ENCODE measurements around the gene BUB1B.

Gene BUB1B

DNA sequence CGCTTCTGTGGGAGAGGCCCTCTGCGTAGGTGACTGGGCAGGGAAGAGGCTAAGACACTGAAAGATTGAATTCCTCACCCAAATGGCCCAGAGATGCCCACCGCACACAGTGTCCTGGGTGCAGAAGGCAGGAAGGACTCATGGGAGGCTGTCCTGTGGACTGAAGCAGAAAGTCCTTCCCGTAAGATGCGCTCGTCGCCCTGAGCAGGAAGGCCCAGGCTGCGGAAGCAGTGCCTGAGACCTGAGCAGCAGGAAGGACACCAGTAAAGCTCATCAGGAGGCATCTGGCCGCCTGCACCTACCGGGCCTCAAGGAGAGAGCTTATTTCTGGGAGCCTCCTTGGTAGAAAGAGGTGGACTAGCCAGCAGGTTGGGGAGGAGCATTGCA is 81.3 kb downstream of the BUB1B start:
- Histone ChIP-seq H3K27ac (ENCODE audit: low read length, poor library complexity, severe bottlenecking) (no peak overlapping the region), H2BK12ac (ENCODE audit: low read length in 2 of 2) (no peak overlapping the region), H3K4me1 (ENCODE audit: control insufficient read depth, insufficient read depth, low read depth, low read length) (peaks cover 24% of the 10 kb centered on the region), H2BK120ac (ENCODE audit: low read depth, low read length) (no peak overlapping the region), H3K4ac (ENCODE audit: low read depth in 1 of 2, low read length in 2 of 2) (no peak overlapping the region), H2AK5ac (ENCODE audit: low read length, severe bottlenecking) (no peak overlapping the region), H2AFZ (ENCODE audit: low read depth, low read length) (no peak overlapping the region), H3K9me3 (ENCODE audit: control insufficient read depth, low read length) (no peaks in the 10 kb centered on the region), H3K18ac (ENCODE audit: low read depth in 1 of 2, low read length in 2 of 2) (no peak overlapping the region), H3K79me1 (replicated peaks; ENCODE audit: low read length, poor library complexity, severe bottlenecking) (no peaks in the 10 kb centered on the region), H3K36me3 (ENCODE audit: control insufficient read depth in 1 of 2, insufficient read depth in 2 of 2, low read depth in 1 of 2, low read length in 2 of 2) (no peaks in the 10 kb centered on the region), H3K4me3 (ENCODE audit: insufficient read depth in 1 of 2, low read depth in 1 of 2, low read length in 2 of 2) (no peak overlapping the region), H4K8ac (ENCODE audit: low read length) (no peak overlapping the region), H2BK5ac (ENCODE audit: low read depth, low read length, poor library complexity, severe bottlenecking) (no peak overlapping the region), H3K14ac (ENCODE audit: low read length in 2 of 2) (no peak overlapping the region), H3K4me2 (ENCODE audit: low read length, poor library complexity, severe bottlenecking) (no peak overlapping the region), H3K9ac (ENCODE audit: low read length) (no peak overlapping the region), H4K91ac (ENCODE audit: low read length) (no peak overlapping the region), H2BK15ac (ENCODE audit: low read depth, poor library complexity, severe bottlenecking) (no peak overlapping the region), H3K27me3 (ENCODE audit: control insufficient read depth in 1 of 2, insufficient read depth in 1 of 2, low read length in 2 of 2) (peaks cover 0 to 37% of the 10 kb centered on the region in 2 experiments), H3K23ac (ENCODE audit: low read length in 2 of 2) (no peak overlapping the region)
- no peak for DNase-seq
- 95% methylated on average over 10 of the region's 10 CpGs for WGBS

DNA sequence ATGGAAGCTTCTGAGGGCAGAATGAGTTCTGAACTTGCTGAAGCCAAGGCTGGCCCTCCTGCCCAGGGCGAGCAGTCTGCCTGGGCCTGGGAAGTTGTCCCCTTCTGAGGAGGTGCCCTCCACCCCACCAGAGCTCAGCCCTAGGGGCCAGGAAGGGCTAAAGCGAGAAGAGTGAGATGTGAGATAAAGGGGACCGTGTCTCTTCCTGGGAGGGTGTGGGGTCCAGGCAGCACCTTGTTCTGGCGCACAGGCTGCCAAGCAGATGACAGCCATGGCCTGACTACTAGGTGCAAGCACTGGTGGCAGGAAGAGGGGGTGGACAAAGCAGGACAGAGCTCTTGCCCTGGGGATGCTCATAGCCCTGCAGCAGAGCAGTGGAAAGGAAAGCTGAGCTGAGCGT is 81.7 kb downstream of the BUB1B start:
- Histone ChIP-seq H3K18ac (ENCODE audit: low read depth in 1 of 2, low read length in 2 of 2) (no peak overlapping the region), H3K23ac (ENCODE audit: low read length in 2 of 2) (no peak overlapping the region), H2BK15ac (ENCODE audit: low read depth, poor library complexity, severe bottlenecking) (no peak overlapping the region), H2BK120ac (ENCODE audit: low read depth, low read length) (no peak overlapping the region), H2BK12ac (ENCODE audit: low read length in 2 of 2) (no peak overlapping the region), H3K9me3 (ENCODE audit: control insufficient read depth, low read length) (no peaks in the 10 kb centered on the region), H3K27ac (ENCODE audit: low read length, poor library complexity, severe bottlenecking) (no peak overlapping the region), H3K14ac (ENCODE audit: low read length in 2 of 2) (no peak overlapping the region), H3K4me1 (ENCODE audit: control insufficient read depth, insufficient read depth, low read depth, low read length) (peaks cover 24% of the 10 kb centered on the region), H3K4me3 (ENCODE audit: insufficient read depth in 1 of 2, low read depth in 1 of 2, low read length in 2 of 2) (no peak overlapping the region), H3K9ac (ENCODE audit: low read length) (no peak overlapping the region), H4K91ac (ENCODE audit: low read length) (no peak overlapping the region), H4K8ac (ENCODE audit: low read length) (no peak overlapping the region), H3K27me3 (ENCODE audit: control insufficient read depth in 1 of 2, insufficient read depth in 1 of 2, low read length in 2 of 2) (peaks cover 0 to 40% of the 10 kb centered on the region in 2 experiments), H2AK5ac (ENCODE audit: low read length, severe bottlenecking) (no peak overlapping the region), H3K36me3 (ENCODE audit: control insufficient read depth in 1 of 2, insufficient read depth in 2 of 2, low read depth in 1 of 2, low read length in 2 of 2) (no peaks in the 10 kb centered on the region), H2AFZ (ENCODE audit: low read depth, low read length) (no peak overlapping the region), H2BK5ac (ENCODE audit: low read depth, low read length, poor library complexity, severe bottlenecking) (no peak overlapping the region), H3K4me2 (ENCODE audit: low read length, poor library complexity, severe bottlenecking) (no peak overlapping the region), H3K4ac (ENCODE audit: low read depth in 1 of 2, low read length in 2 of 2) (no peak overlapping the region), H3K79me1 (replicated peaks; ENCODE audit: low read length, poor library complexity, severe bottlenecking) (no peaks in the 10 kb centered on the region)
- DNase-seq = no peak
- 94% methylated on average over 5 of the region's 5 CpGs for WGBS

DNA sequence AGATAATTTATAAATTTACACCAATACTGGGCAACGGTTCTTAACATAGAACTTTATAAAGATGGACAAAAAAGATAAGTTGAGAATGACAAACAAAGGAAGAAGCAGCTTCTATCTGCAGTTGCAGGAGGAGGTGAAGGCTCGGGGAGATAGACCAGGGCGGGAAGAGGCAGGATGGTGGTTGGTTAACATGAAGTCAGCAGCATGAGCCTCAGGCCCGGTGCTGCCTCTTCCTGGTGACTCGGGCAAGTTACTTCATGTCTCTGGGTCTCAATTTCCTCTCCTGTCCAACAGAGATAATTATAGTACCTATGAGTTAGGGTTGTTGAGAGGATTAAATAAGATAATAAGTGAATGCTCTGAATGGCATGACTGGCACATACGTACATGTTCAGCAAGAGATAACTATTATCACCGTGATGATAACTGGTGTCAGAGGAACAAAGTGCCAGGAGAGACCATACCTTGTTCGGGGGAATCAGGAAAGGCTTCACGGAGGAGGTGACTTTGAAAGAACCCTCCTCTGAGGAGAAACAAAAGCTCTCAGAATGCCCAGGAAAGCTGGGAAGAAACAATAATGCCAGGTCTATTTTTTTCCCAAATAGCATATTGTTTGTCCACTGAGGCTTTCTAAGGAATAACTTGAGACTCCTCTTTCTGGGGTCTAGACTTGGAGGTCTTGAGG is 82.4 kb downstream of the BUB1B start:
- H4K91ac ChIP-seq (ENCODE audit: low read length) = no peak overlapping the region
- no peaks in the 10 kb centered on the region for H3K36me3 ChIP-seq (ENCODE audit: control insufficient read depth in 1 of 2, insufficient read depth in 2 of 2, low read depth in 1 of 2, low read length in 2 of 2)
- no peaks in the 10 kb centered on the region for H3K79me1 ChIP-seq (replicated peaks; ENCODE audit: low read length, poor library complexity, severe bottlenecking)
- no peak overlapping the region for H3K18ac ChIP-seq (ENCODE audit: low read depth in 1 of 2, low read length in 2 of 2)
- H4K8ac ChIP-seq (ENCODE audit: low read length) = no peak overlapping the region
- H3K4me3 ChIP-seq (ENCODE audit: insufficient read depth in 1 of 2, low read depth in 1 of 2, low read length in 2 of 2) = no peak overlapping the region
- H3K4me1 ChIP-seq (ENCODE audit: control insufficient read depth, insufficient read depth, low read depth, low read length) = peaks cover 23% of the 10 kb centered on the region
- no peak overlapping the region for H3K4ac ChIP-seq (ENCODE audit: low read depth in 1 of 2, low read length in 2 of 2)
- peaks cover 0 to 40% of the 10 kb centered on the region in 2 experiments for H3K27me3 ChIP-seq (ENCODE audit: control insufficient read depth in 1 of 2, insufficient read depth in 1 of 2, low read length in 2 of 2)
- H2BK12ac ChIP-seq (ENCODE audit: low read length in 2 of 2) = no peak overlapping the region
- no peak overlapping the region for H3K23ac ChIP-seq (ENCODE audit: low read length in 2 of 2)
- H3K4me2 ChIP-seq (ENCODE audit: low read length, poor library complexity, severe bottlenecking) = no peak overlapping the region
- H3K9ac ChIP-seq (ENCODE audit: low read length) = no peak overlapping the region
- H2AK5ac ChIP-seq (ENCODE audit: low read length, severe bottlenecking) = no peak overlapping the region
- H3K14ac ChIP-seq (ENCODE audit: low read length in 2 of 2) = no peak overlapping the region
- no peak for DNase-seq
- H2BK5ac ChIP-seq (ENCODE audit: low read depth, low read length, poor library complexity, severe bottlenecking) = no peak overlapping the region
- WGBS = 93% methylated on average over 9 of the region's 9 CpGs
- H2AFZ ChIP-seq (ENCODE audit: low read depth, low read length) = no peak overlapping the region
- no peak overlapping the region for H2BK120ac ChIP-seq (ENCODE audit: low read depth, low read length)
- no peaks in the 10 kb centered on the region for H3K9me3 ChIP-seq (ENCODE audit: control insufficient read depth, low read length)
- no peak overlapping the region for H2BK15ac ChIP-seq (ENCODE audit: low read depth, poor library complexity, severe bottlenecking)
- H3K27ac ChIP-seq (ENCODE audit: low read length, poor library complexity, severe bottlenecking) = no peak overlapping the region

DNA sequence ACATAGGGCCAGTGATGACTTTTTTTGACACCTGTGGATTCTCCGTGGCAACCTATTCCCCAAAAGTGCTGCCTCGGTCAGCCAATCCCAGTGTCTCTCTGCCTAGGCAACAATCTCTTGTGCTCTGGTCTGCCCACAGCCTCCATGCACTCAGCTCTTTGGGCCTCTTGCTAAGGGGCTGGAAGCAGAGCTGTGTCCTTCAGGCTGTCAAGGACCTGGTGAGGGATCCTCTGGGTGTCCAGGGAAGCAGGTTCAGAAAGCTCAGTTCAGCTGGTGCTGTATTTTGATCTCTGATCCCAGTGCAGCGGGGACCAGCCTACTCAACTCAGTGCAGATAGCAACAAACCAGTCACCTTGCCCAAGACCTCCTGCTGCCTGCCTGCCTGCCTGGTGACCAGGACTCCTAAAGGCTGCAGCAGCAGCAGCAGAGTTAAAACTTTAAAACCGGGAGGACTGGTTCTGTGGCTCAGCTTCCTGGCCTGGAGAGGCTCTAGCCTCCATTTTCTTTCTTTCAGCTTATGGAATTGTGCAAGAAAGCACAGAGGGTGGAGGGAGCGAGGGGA is 84.2 kb downstream of the BUB1B start:
- H3K4me2 ChIP-seq (ENCODE audit: low read length, poor library complexity, severe bottlenecking) = no peak overlapping the region
- no peak overlapping the region for H2BK15ac ChIP-seq (ENCODE audit: low read depth, poor library complexity, severe bottlenecking)
- no peak overlapping the region for H3K18ac ChIP-seq (ENCODE audit: low read depth in 1 of 2, low read length in 2 of 2)
- H2BK120ac ChIP-seq (ENCODE audit: low read depth, low read length) = no peak overlapping the region
- DNase-seq = no peak
- no peaks in the 10 kb centered on the region for H3K79me1 ChIP-seq (replicated peaks; ENCODE audit: low read length, poor library complexity, severe bottlenecking)
- H3K14ac ChIP-seq (ENCODE audit: low read length in 2 of 2) = no peak overlapping the region
- no peak overlapping the region for H4K91ac ChIP-seq (ENCODE audit: low read length)
- no peak overlapping the region for H3K4ac ChIP-seq (ENCODE audit: low read depth in 1 of 2, low read length in 2 of 2)
- no peak overlapping the region for H3K9ac ChIP-seq (ENCODE audit: low read length)
- H2AFZ ChIP-seq (ENCODE audit: low read depth, low read length) = no peak overlapping the region
- H3K27me3 ChIP-seq (ENCODE audit: control insufficient read depth in 1 of 2, insufficient read depth in 1 of 2, low read length in 2 of 2) = peaks cover 0 to 41% of the 10 kb centered on the region in 2 experiments
- H3K4me1 ChIP-seq (ENCODE audit: control insufficient read depth, insufficient read depth, low read depth, low read length) = peaks cover 14% of the 10 kb centered on the region
- no peak overlapping the region for H2BK12ac ChIP-seq (ENCODE audit: low read length in 2 of 2)
- no peaks in the 10 kb centered on the region for H3K9me3 ChIP-seq (ENCODE audit: control insufficient read depth, low read length)
- H2BK5ac ChIP-seq (ENCODE audit: low read depth, low read length, poor library complexity, severe bottlenecking) = no peak overlapping the region
- no peak overlapping the region for H3K23ac ChIP-seq (ENCODE audit: low read length in 2 of 2)
- 85% methylated on average over 5 of the region's 5 CpGs for WGBS
- no peak overlapping the region for H3K4me3 ChIP-seq (ENCODE audit: insufficient read depth in 1 of 2, low read depth in 1 of 2, low read length in 2 of 2)
- no peak overlapping the region for H3K27ac ChIP-seq (ENCODE audit: low read length, poor library complexity, severe bottlenecking)
- no peak overlapping the region for H4K8ac ChIP-seq (ENCODE audit: low read length)
- no peaks in the 10 kb centered on the region for H3K36me3 ChIP-seq (ENCODE audit: control insufficient read depth in 1 of 2, insufficient read depth in 2 of 2, low read depth in 1 of 2, low read length in 2 of 2)
- H2AK5ac ChIP-seq (ENCODE audit: low read length, severe bottlenecking) = no peak overlapping the region

Measured in mesenchymal stem cell (in vitro differentiated cells and primary cell).